ENCODE measurements around the gene GBP6. TPM values are rescaled to one million over a fixed set of nuclear protein-coding genes. Genes with fewer than 3 reads are reported as not detected.
"Not testable (repeated sequence)": the region's sequence is repeated elsewhere in the genome, so short reads cannot be mapped to it uniquely, and the experiment has no call there.

The GBP6 gene
- total RNA-seq, 6 experiments from 2014 or later, result not detected

GRCh38 chr1:89407360-89407759 is 43.5 kb downstream of the GBP6 start:
- H3K27ac Mint-ChIP-seq, result no peak overlapping the region
- peaks cover 9% of the 10 kb centered on the region for H3K9me3 Mint-ChIP-seq
- peaks cover 1% of the 10 kb centered on the region; the same call in 1 of the 2 replicates for H3K27me3 Mint-ChIP-seq (ENCODE audit: insufficient read depth)
- TF ChIP-seq CTCF (IDR thresholded peaks at IDR 0.05), result no peak
- H3K4me1 Mint-ChIP-seq (ENCODE audit: low read depth), result no peaks in the 10 kb centered on the region
- no peak overlapping the region for H3K4me3 Mint-ChIP-seq
- no peaks in the 10 kb centered on the region for H3K36me3 Mint-ChIP-seq (ENCODE audit: low read depth)
- DNase-seq, result no peak

DNA sequence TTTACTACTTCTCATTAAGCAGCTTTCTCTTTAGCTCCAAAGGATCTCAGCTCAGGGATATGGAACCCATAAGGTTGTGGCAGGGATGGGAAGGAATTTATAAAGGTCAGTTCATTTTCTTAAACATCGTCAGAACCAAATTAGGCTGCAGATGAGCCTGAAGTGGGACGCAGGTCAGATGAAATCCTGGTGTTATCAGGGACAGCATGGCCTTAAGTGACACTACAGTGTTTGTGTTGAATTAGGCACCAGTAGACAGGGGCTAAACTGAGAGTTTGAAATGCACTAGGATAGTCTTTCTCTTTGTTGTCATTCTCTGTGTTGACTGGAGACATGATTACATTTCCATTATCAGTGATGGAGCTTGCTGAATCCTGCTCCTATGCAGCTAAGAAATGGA is 43.9 kb downstream of the GBP6 start:
- H3K4me1 Mint-ChIP-seq (ENCODE audit: low read depth); H3K27ac Mint-ChIP-seq; H3K36me3 Mint-ChIP-seq (ENCODE audit: low read depth); H3K27me3 Mint-ChIP-seq (ENCODE audit: insufficient read depth); H3K9me3 Mint-ChIP-seq; DNase-seq; H3K4me3 Mint-ChIP-seq: not testable (repeated sequence)

DNA sequence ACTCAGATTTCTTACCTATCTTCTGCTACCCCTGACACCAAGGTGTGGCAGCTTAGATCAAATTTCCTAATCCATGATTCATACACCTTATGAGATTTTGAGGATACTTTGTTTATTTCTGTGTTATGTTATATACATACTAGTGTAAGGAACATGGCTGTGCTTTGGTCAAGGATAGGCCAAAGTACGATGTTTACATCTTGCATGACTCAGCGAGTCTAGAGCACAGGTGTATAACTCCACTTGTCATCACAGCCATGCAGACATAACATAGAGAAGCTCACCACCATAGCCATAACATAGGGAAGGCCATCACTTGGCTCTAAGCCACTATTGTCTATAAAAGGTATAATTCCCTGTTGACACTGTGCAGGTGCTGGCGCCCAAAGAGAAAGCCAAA is 61.2 kb downstream of the GBP6 start:
- H3K4me3 Mint-ChIP-seq, result no peak overlapping the region
- DNase-seq, result no peak
- H3K27me3 Mint-ChIP-seq (ENCODE audit: insufficient read depth), result peaks cover 3% of the 10 kb centered on the region; the same call in 1 of the 2 replicates
- no peaks in the 10 kb centered on the region for H3K4me1 Mint-ChIP-seq (ENCODE audit: low read depth)
- H3K36me3 Mint-ChIP-seq (ENCODE audit: low read depth), result no peaks in the 10 kb centered on the region
- no peak overlapping the region for H3K27ac Mint-ChIP-seq
- peaks cover 5% of the 10 kb centered on the region; the same call in 1 of the 2 replicates for H3K9me3 Mint-ChIP-seq
- TF ChIP-seq CTCF (IDR thresholded peaks at IDR 0.05), result no peak

DNA sequence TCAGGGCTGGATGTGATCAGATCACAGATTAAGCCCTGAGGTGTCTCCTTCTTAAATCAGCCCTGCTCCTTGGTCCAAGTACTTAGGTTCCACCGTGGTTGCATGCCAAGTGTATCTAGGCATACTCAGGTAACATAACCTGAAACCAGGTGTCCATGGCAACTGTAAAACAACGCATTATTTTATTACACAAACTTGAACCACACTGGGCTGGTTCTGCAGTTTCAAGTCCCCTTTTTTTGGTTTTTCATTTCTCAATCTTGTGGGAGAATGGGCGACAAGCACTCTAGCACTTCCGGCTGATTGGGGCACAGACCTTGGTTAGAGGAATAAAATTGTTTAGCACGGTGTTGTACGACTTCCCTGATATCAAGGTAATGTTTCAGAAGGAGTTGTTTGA is 65.2 kb downstream of the GBP6 start:
- H3K4me3 Mint-ChIP-seq, result no peak overlapping the region
- TF ChIP-seq CTCF (IDR thresholded peaks at IDR 0.05), result no peak

GRCh38 chr1:89429681-89430080 is 65.8 kb downstream of the GBP6 start:
- not testable (repeated sequence) for H3K9me3 Mint-ChIP-seq; H3K4me3 Mint-ChIP-seq; H3K27ac Mint-ChIP-seq; H3K36me3 Mint-ChIP-seq (ENCODE audit: low read depth); DNase-seq; H3K27me3 Mint-ChIP-seq (ENCODE audit: insufficient read depth); H3K4me1 Mint-ChIP-seq (ENCODE audit: low read depth)

More for the DNA sequence above, 65.2 kb downstream of the GBP6 start:
- H3K27me3 Mint-ChIP-seq (ENCODE audit: insufficient read depth), result no peaks in the 10 kb centered on the region; the same call in 1 of the 2 replicates
- no peak for DNase-seq
- no peaks in the 10 kb centered on the region for H3K4me1 Mint-ChIP-seq (ENCODE audit: low read depth)
- no peak overlapping the region for H3K27ac Mint-ChIP-seq
- H3K36me3 Mint-ChIP-seq (ENCODE audit: low read depth), result no peaks in the 10 kb centered on the region
- H3K9me3 Mint-ChIP-seq, result no peaks in the 10 kb centered on the region; the same call in 1 of the 2 replicates

DNA sequence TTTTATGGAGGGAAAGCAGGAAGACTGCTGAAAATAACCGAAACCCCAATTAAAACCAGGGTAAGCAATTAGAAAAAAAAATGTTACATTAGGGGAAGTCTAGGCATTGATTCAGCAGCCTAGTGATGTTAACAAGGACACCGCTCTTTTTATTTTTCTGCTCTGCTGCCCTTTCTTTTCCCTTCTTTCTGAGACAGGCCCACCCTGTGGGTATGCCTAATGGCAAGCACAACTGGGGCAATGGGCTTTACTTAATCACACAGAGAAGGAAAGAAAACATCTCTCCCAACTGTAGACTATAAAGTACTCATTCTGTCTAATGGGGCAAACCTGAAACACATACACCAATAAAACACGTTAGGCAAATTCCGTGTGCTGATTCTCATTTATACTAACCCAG is 69.6 kb downstream of the GBP6 start:
- Mint-ChIP-seq H3K36me3 (ENCODE audit: low read depth) (no peaks in the 10 kb centered on the region), H3K27ac (no peak overlapping the region), H3K27me3 (ENCODE audit: insufficient read depth) (peaks cover 2% of the 10 kb centered on the region; the same call in 1 of the 2 replicates), H3K4me3 (no peak overlapping the region), H3K4me1 (ENCODE audit: low read depth) (no peaks in the 10 kb centered on the region), H3K9me3 (peaks cover 1% of the 10 kb centered on the region)
- TF ChIP-seq CTCF (IDR thresholded peaks at IDR 0.05), result no peak
- DNase-seq, result no peak

GRCh38 chr1:89434058-89434780 is 70.4 kb downstream of the GBP6 start:
- H3K4me3 Mint-ChIP-seq; H3K27me3 Mint-ChIP-seq (ENCODE audit: insufficient read depth); H3K9me3 Mint-ChIP-seq; H3K4me1 Mint-ChIP-seq (ENCODE audit: low read depth); DNase-seq; H3K36me3 Mint-ChIP-seq (ENCODE audit: low read depth); H3K27ac Mint-ChIP-seq: not testable (repeated sequence)

Other genes starting within 250 kb of the GBP6 start
- gene GBP2, start 237.9 kb upstream of the GBP6 start, total RNA-seq (2021; fragmentation: NEBNext Ultra II Directional; extraction: Animal tissue kit (Norgen Biotek cat#: 25700)), result under 1 TPM; 0.40 to 0.85 (median 0.52) TPM
- gene GBP7, start 188.1 kb upstream of the GBP6 start, total RNA-seq (2021; fragmentation: NEBNext Ultra II Directional; extraction: Animal tissue kit (Norgen Biotek cat#: 25700)), result not detected
- under 1 TPM; 0.10 to 0.31 (median 0.22) TPM for gene GBP4, start 165.1 kb upstream of the GBP6 start, total RNA-seq (2021; fragmentation: NEBNext Ultra II Directional; extraction: Animal tissue kit (Norgen Biotek cat#: 25700))
- gene GBP5, start 91.2 kb upstream of the GBP6 start, total RNA-seq (2021; fragmentation: NEBNext Ultra II Directional; extraction: Animal tissue kit (Norgen Biotek cat#: 25700)), result under 1 TPM in 2 of 6 experiments, not detected in 4; 0.10 to 0.34 TPM
- gene LRRC8B, start 160.8 kb downstream of the GBP6 start, total RNA-seq (2021; fragmentation: NEBNext Ultra II Directional; extraction: Animal tissue kit (Norgen Biotek cat#: 25700)), result under 1 TPM; 0.07 to 0.57 (median 0.15) TPM

All from HFFc6 (cell line).